WTC11 (cell line): ENCODE measurements around the gene OR2V2.

ENCODE experiments used
- CREM ChIP-seq: sonication (generic); formaldehyde crosslinking; IDR thresholded peaks from 2 replicates; pipeline ENCODE4 v1.8.1; 2022; ENCODE audit warnings: mild to moderate bottlenecking, missing genetic modification reagents, moderate library complexity
- FOXJ3 ChIP-seq: sonication (generic); formaldehyde crosslinking; IDR thresholded peaks from 2 replicates; pipeline ENCODE4 v1.9.0; 2021; ENCODE audit warnings: missing genetic modification reagents, mild to moderate bottlenecking, borderline replicate concordance
- FOXP1 ChIP-seq: sonication (generic); formaldehyde crosslinking; IDR thresholded peaks from 2 replicates; pipeline ENCODE4 v1.8.0; 2022; ENCODE audit warnings: missing genetic modification reagents, mild to moderate bottlenecking, moderate library complexity, borderline replicate concordance
- NR3C1 ChIP-seq: sonication (generic); formaldehyde crosslinking; conservative IDR thresholded peaks from 2 replicates; pipeline ENCODE4 v1.8.1; 2023; ENCODE audit warnings: low read depth, mild to moderate bottlenecking, missing genetic modification reagents
- USF1 ChIP-seq: sonication (generic); formaldehyde crosslinking; IDR thresholded peaks from 2 replicates; pipeline ENCODE4 v1.8.0; 2022; ENCODE audit warnings: mild to moderate bottlenecking, missing genetic modification reagents

GRCh38 chr5:181129601-181130000, 17.8 kb upstream of the OR2V2 start:
- TF ChIP-seq NR3C1 (CRISPR knock-in tag), result no peak
- no peak for TF ChIP-seq FOXJ3 (CRISPR knock-in tag)
- no peak for TF ChIP-seq CREM
- TF ChIP-seq FOXP1 (CRISPR knock-in tag), result no peak
- no peak for TF ChIP-seq USF1 (CRISPR knock-in tag)
